ENCODE results near the gene SLC47A1. TPM values are rescaled to one million over a fixed set of nuclear protein-coding genes. Genes with fewer than 3 reads are reported as not detected.

SLC47A1 gene
- total RNA-seq, 3 donors from 2014 or later (not counting 1 experiment from before 2014, with no cell fraction given), result 0.29 to 1.3 (median 0.45) TPM

DNA sequence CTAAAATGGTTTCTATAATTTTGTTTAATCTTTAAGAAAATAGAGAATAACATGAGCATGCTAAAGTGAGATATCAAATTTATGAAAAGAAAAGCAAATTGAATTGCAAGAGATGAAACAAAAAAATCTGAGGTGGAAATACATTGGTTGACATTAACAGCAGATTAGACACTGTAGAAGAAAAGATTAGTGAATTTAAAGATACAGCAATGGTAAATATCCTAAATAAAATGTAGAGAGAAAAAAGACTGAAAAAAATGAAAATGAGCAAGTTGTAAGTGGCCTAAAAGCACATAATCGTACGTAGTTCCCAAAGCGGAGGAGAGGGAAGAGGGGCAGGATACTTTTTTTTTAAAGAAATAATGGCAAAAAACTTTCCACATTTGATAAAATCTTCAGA is 84.4 kb downstream of the SLC47A1 start:
- Histone ChIP-seq H3K36me3 (ENCODE audit: control insufficient read depth, insufficient read depth, low read length) (no peaks in the 10 kb centered on the region), H3K27ac (ENCODE audit: low read length) (no peak overlapping the region), H3K27me3 (ENCODE audit: control insufficient read depth, insufficient read depth, low read length) (no peaks in the 10 kb centered on the region), H3K4me1 (ENCODE audit: control insufficient read depth, insufficient read depth, low read length) (no peaks in the 10 kb centered on the region), H3K9me3 (ENCODE audit: control insufficient read depth, insufficient read depth, low read length) (peaks cover 17% of the 10 kb centered on the region), H3K4me3 (ENCODE audit: low read length) (no peak overlapping the region)
- no peak for ATAC-seq
- Mint-ChIP-seq H3K9me3 (peaks cover 14 to 21% of the 10 kb centered on the region in 2 donors), H3K4me3 (no peak overlapping the region), H3K36me3 (peaks cover 23% of the 10 kb centered on the region), H3K4me1 (peaks cover 7% of the 10 kb centered on the region in 2 donors), H3K27me3 (ENCODE audit: low read depth in 2 of 2) (peaks cover 3 to 4% of the 10 kb centered on the region in 2 donors), H3K27ac (no peak overlapping the region)
- TF ChIP-seq, protein P1, sequence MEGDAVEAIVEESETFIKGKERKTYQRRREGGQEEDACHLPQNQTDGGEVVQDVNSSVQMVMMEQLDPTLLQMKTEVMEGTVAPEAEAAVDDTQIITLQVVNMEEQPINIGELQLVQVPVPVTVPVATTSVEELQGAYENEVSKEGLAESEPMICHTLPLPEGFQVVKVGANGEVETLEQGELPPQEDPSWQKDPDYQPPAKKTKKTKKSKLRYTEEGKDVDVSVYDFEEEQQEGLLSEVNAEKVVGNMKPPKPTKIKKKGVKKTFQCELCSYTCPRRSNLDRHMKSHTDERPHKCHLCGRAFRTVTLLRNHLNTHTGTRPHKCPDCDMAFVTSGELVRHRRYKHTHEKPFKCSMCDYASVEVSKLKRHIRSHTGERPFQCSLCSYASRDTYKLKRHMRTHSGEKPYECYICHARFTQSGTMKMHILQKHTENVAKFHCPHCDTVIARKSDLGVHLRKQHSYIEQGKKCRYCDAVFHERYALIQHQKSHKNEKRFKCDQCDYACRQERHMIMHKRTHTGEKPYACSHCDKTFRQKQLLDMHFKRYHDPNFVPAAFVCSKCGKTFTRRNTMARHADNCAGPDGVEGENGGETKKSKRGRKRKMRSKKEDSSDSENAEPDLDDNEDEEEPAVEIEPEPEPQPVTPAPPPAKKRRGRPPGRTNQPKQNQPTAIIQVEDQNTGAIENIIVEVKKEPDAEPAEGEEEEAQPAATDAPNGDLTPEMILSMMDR (IDR thresholded peaks at IDR 0.05), result no peak
- intact Hi-C loops (cut with micrococcal nuclease), result no loop called here
- 100% methylated on average over 3 of the region's 3 CpGs for WGBS (ENCODE audit: insufficient coverage)
- DNase-seq, result no peak

DNA sequence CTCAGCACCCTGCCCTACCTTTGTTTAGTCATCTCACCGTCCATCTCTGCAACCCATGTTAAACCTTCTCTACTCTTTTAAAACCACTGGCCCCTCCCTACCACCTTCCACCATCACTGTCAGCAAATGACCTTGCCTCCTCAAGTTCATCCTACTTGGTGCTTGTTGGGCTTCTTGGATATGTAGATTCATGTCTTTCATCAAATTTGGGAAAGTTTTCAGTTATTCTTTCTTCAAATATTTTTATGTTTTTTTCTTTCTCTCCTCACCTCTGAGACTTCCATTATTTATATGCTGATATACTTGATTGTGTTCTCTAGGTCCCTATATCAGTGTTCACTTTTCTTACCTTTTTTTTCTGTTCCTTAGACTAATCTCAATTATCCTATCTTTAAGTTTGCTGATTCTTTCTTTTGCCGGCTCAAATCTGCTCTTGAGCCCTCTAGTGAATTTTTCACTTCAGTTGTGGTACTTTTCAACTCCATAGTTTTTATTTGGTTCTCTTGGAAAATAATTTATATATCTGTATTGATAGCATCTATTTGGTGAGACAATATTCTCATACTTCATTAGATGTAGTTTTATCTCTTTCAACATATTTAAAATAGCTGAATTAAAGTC is 86.2 kb downstream of the SLC47A1 start:
- no peak overlapping the region for H3K27ac Mint-ChIP-seq
- peaks cover 23% of the 10 kb centered on the region for H3K36me3 Mint-ChIP-seq
- H3K9me3 Mint-ChIP-seq, result peaks cover 14 to 21% of the 10 kb centered on the region in 2 donors
- Histone ChIP-seq H3K4me3 (ENCODE audit: low read length) (no peak overlapping the region), H3K4me1 (ENCODE audit: control insufficient read depth, insufficient read depth, low read length) (no peaks in the 10 kb centered on the region), H3K27ac (ENCODE audit: low read length) (no peak overlapping the region), H3K36me3 (ENCODE audit: control insufficient read depth, insufficient read depth, low read length) (no peaks in the 10 kb centered on the region), H3K27me3 (ENCODE audit: control insufficient read depth, insufficient read depth, low read length) (no peaks in the 10 kb centered on the region), H3K9me3 (ENCODE audit: control insufficient read depth, insufficient read depth, low read length) (peaks cover 17% of the 10 kb centered on the region)
- no peak for DNase-seq
- WGBS (ENCODE audit: insufficient coverage), result 93% methylated on average over 1 of the region's 2 CpGs
- no peak overlapping the region for H3K4me3 Mint-ChIP-seq
- peaks cover 0 to 7% of the 10 kb centered on the region in 2 donors for H3K4me1 Mint-ChIP-seq
- ATAC-seq, result no peak
- intact Hi-C loops (cut with micrococcal nuclease), result no loop called here
- TF ChIP-seq, protein P1 (IDR thresholded peaks at IDR 0.05), result no peak
- H3K27me3 Mint-ChIP-seq (ENCODE audit: low read depth in 2 of 2), result peaks cover 3 to 19% of the 10 kb centered on the region in 2 donors

DNA sequence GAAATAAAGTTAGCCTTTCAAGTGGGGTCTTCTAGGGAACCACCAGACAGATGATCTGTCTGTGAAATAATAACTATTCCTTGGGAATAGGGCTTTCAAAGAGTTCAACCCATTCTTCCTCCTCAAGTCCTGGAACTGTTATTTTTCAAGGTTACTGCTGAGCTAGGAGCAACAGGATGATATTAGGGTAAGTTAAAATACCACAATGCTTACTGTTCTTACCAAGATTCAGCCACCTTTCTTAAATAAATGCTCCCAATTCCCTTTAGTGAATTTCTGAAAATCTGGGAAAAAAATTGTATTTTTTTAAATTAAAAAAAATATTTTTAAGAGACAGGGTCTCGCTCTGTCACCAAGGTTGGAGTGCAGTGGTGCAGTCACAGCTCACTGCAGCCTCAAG is 88.0 kb downstream of the SLC47A1 start:
- H3K4me3 ChIP-seq (ENCODE audit: low read length), result no peak overlapping the region
- DNase-seq (no peak), ATAC-seq (no peak)
- Mint-ChIP-seq H3K4me3 (no peak overlapping the region), H3K27me3 (ENCODE audit: low read depth in 2 of 2) (peaks cover 3 to 24% of the 10 kb centered on the region in 2 donors), H3K4me1 (peaks cover 0 to 7% of the 10 kb centered on the region in 2 donors), H3K27ac (no peak overlapping the region), H3K9me3 (peaks cover 14 to 21% of the 10 kb centered on the region in 2 donors), H3K36me3 (peaks cover 23% of the 10 kb centered on the region)
- peaks cover 17% of the 10 kb centered on the region for H3K9me3 ChIP-seq (ENCODE audit: control insufficient read depth, insufficient read depth, low read length)
- no peaks in the 10 kb centered on the region for H3K27me3 ChIP-seq (ENCODE audit: control insufficient read depth, insufficient read depth, low read length)
- intact Hi-C loops (cut with micrococcal nuclease), result no loop called here
- H3K4me1 ChIP-seq (ENCODE audit: control insufficient read depth, insufficient read depth, low read length), result no peaks in the 10 kb centered on the region
- H3K27ac ChIP-seq (ENCODE audit: low read length), result no peak overlapping the region
- TF ChIP-seq, protein P1 (IDR thresholded peaks at IDR 0.05), result no peak
- no peaks in the 10 kb centered on the region for H3K36me3 ChIP-seq (ENCODE audit: control insufficient read depth, insufficient read depth, low read length)
- WGBS (ENCODE audit: insufficient coverage), result 95% methylated on average over 1 of the region's 1 CpG

DNA sequence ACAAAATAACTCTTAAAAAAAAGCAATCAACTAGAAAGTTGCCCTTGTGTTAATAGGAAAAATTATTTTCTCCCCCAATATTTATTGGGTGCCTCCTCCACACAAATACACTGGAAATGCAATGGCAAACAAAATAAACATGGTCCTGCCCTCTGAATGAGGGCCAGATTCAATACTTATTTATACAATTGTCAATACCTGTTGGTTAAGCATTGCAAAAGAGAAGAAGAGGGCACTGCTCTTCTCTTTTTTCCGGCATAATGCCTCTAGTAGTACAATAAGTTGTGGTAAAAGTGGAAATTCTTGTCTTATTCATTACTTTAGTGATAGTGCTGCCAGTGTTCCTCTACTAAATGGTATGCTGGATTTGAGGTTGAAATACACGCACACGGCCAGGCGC is 92.4 kb downstream of the SLC47A1 start:
- no peaks in the 10 kb centered on the region for H3K9me3 ChIP-seq (ENCODE audit: control insufficient read depth, insufficient read depth, low read length)
- no peak overlapping the region for H3K27ac ChIP-seq (ENCODE audit: low read length)
- TF ChIP-seq, protein P1 (IDR thresholded peaks at IDR 0.05), result no peak
- no peaks in the 10 kb centered on the region for H3K36me3 ChIP-seq (ENCODE audit: control insufficient read depth, insufficient read depth, low read length)
- 96% methylated on average over 4 of the region's 4 CpGs for WGBS (ENCODE audit: insufficient coverage)
- no peaks in the 10 kb centered on the region for H3K9me3 Mint-ChIP-seq
- H3K4me1 ChIP-seq (ENCODE audit: control insufficient read depth, insufficient read depth, low read length), result no peaks in the 10 kb centered on the region
- no peaks in the 10 kb centered on the region for H3K4me1 Mint-ChIP-seq
- ATAC-seq (no peak), DNase-seq (no peak)
- intact Hi-C loops (cut with micrococcal nuclease), result no loop called here
- no peaks in the 10 kb centered on the region for H3K27me3 ChIP-seq (ENCODE audit: control insufficient read depth, insufficient read depth, low read length)
- H3K36me3 Mint-ChIP-seq, result no peaks in the 10 kb centered on the region
- no peak overlapping the region for H3K27ac Mint-ChIP-seq
- H3K27me3 Mint-ChIP-seq (ENCODE audit: low read depth in 2 of 2), result peaks cover 4 to 37% of the 10 kb centered on the region in 2 donors
- no peak overlapping the region for H3K4me3 Mint-ChIP-seq
- H3K4me3 ChIP-seq (ENCODE audit: low read length), result no peak overlapping the region
